GM18873 (cell line): ENCODE measurements around the gene SLAMF6.

Experiments
- ATAC-seq: cut with Tn5 transposase; IDR thresholded peaks from one replicate; pipeline ENCODE4 v1.9.1; 2021; ENCODE audit warnings: mild to moderate bottlenecking, moderate library complexity, moderate number of reproducible peaks; ENCODE audit not compliant: unreplicated experiment, low FRiP score

SLAMF6 gene

GRCh38 chr1:160474392-160475242 is 48.4 kb downstream of the SLAMF6 start:
- no peak for ATAC-seq

- no peak for ATAC-seq
These were observed 50.9 kb downstream of the SLAMF6 start for GRCh38 chr1:160472112-160472511.

- no peak for ATAC-seq
These were observed 51.8 kb downstream of the SLAMF6 start for GRCh38 chr1:160471253-160471652.

GRCh38 chr1:160467576-160467975 is 55.5 kb downstream of the SLAMF6 start:
- no peak for ATAC-seq

- ATAC-seq = no peak
These were observed 56.1 kb downstream of the SLAMF6 start for GRCh38 chr1:160466961-160467360.

- no peak for ATAC-seq
These were observed 57.9 kb downstream of the SLAMF6 start for GRCh38 chr1:160465123-160465522.

- no peak for ATAC-seq
These were observed 62.3 kb downstream of the SLAMF6 start for GRCh38 chr1:160460683-160461287.

- no peak for ATAC-seq
These were observed 62.8 kb downstream of the SLAMF6 start for GRCh38 chr1:160460214-160460642.

- no peak for ATAC-seq
These were observed 63.4 kb downstream of the SLAMF6 start for GRCh38 chr1:160459687-160460086.

GRCh38 chr1:160459056-160459455 is 64.0 kb downstream of the SLAMF6 start:
- ATAC-seq = no peak

GRCh38 chr1:160455153-160455517 is 67.9 kb downstream of the SLAMF6 start:
- ATAC-seq = no peak

- no peak for ATAC-seq
These were observed 68.5 kb downstream of the SLAMF6 start for GRCh38 chr1:160454371-160455152.

GRCh38 chr1:160453443-160453842 is 69.6 kb downstream of the SLAMF6 start:
- ATAC-seq = no peak

GRCh38 chr1:160451859-160452232 is 71.2 kb downstream of the SLAMF6 start:
- peak; percentile 17 for ATAC-seq

- peak; percentile 49 for ATAC-seq
These were observed 71.8 kb downstream of the SLAMF6 start for GRCh38 chr1:160451119-160451858.

- ATAC-seq = no peak
These were observed 73.6 kb downstream of the SLAMF6 start for GRCh38 chr1:160449494-160449893.

GRCh38 chr1:160446945-160447600 is 76.0 kb downstream of the SLAMF6 start:
- no peak for ATAC-seq

- no peak for ATAC-seq
These were observed 83.3 kb downstream of the SLAMF6 start for GRCh38 chr1:160439718-160440117.

GRCh38 chr1:160438935-160439334 is 84.1 kb downstream of the SLAMF6 start:
- no peak for ATAC-seq

- peak; percentile 16 for ATAC-seq
These were observed 84.6 kb downstream of the SLAMF6 start for GRCh38 chr1:160438317-160438918.
